ENCODE measurements around the gene CXXC1.

CXXC1 gene

DNA sequence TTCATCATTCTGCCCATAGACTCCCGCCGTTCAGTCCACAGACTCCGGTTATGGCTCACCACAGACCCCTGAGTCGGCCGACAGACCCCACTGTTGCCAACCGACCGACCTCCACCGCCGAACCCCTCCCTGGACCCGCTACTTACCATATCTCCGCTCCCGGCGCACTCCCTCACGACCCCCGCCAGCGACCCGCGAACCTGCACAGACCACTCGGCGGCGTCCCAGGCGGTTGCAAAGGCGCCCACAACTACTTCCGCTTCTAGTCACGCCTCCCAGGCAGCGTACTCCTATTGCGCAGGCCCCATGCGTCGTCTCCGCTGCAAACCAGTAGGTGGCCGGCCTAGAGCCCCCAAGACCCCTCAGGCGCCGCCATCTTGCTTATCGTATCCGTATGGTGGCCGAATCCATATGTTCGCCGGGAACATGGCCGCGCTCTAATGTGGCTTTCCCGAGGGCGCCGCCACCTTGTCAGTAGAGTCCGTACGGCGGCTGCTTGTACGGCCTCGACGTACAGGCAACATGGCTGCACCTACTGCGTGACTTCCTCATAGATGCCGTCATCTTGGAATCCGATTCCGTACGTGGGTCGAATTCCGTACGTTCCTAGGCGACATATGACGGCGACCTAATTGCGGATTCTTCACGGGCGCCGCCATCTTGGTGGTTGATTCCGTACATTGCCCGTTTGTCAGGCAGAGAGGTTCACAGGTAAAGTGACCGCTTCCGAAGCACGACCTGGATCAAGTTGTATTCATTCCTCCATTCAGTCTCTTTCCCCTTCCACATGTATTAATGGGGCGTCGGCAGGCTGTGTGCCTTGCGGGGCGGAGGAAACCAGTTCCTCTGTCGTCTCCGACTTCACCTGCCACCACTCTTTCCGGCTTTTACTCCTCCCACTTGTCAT lies at the start of gene CXXC1:
CXXC1 (minus strand) TSS at position 252 of the 907 bp plus-strand sequence; CDS start at position 149, 103 bp downstream.
- Histone ChIP-seq H3K9me3 (ENCODE audit: insufficient read depth, low read length) (no peaks in the 10 kb centered on the region), H3K9ac (ENCODE audit: insufficient read length, low read depth) (peak within 1 kb of the TSS; percentile 93), H3K27me3 (ENCODE audit: insufficient read depth, insufficient read length) (no peaks in the 10 kb centered on the region), H3K4me3 (ENCODE audit: insufficient read length, low read depth) (peak within 1 kb of the TSS; percentile 92), H3K4me1 (ENCODE audit: insufficient read depth, insufficient read length) (no peaks in the 10 kb centered on the region), H3K36me3 (ENCODE audit: insufficient read depth, insufficient read length, low read length) (peaks cover 37% of the 10 kb centered on the region)
- peak; percentile 94 for DNase-seq (ENCODE audit: low read depth, low spot score)
- TF ChIP-seq YY1 (IDR thresholded peaks at IDR 0.05; ENCODE audit: insufficient read depth, insufficient read length) = peak; percentile 100
- no peak for TF ChIP-seq SUZ12 (IDR thresholded peaks at IDR 0.05; ENCODE audit: extremely low read depth, insufficient read depth, insufficient read length)

DNA sequence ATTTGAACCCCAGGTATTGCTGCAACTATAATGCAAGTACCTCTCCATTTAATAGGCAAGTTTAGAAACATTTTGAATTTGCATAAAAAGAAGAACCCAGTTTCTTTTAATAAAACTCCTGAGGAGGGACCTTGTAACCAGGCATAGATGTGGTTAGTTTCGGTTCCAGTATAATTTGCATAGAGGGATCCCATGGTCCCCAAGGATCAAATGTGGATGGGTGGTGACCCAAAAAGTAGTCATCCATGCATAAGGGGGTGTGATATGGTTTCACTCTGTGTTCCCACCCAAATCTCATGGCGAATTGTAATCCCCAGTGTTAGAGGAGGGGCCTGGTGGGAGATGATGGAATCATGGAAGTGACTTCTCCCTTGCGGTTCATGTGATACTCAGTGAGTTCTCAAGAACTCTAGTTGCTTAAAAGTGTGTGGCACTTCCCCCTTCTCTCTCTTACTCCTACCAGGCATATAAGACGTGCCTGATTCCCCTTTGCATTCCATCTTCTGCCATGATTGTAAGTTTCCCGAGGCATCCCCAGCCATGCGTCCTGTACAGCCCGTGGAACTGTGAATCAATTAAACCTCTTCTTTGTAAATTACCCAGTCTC lies 47.2 kb upstream of the CXXC1 start:
- Histone ChIP-seq H3K27me3 (ENCODE audit: insufficient read depth, insufficient read length) (no peaks in the 10 kb centered on the region), H3K9me3 (ENCODE audit: insufficient read depth, low read length) (peaks cover 8% of the 10 kb centered on the region), H3K4me3 (ENCODE audit: insufficient read length, low read depth) (no peak overlapping the region), H3K4me1 (ENCODE audit: insufficient read depth, insufficient read length) (no peaks in the 10 kb centered on the region), H3K36me3 (ENCODE audit: insufficient read depth, insufficient read length, low read length) (no peaks in the 10 kb centered on the region), H3K9ac (ENCODE audit: insufficient read length, low read depth) (no peak overlapping the region)
- TF ChIP-seq ZNF274 (IDR thresholded peaks at IDR 0.05; ENCODE audit: low read depth, low read length) (no peak), YY1 (IDR thresholded peaks at IDR 0.05; ENCODE audit: insufficient read depth, insufficient read length) (no peak), SUZ12 (IDR thresholded peaks at IDR 0.05; ENCODE audit: extremely low read depth, insufficient read depth, insufficient read length) (no peak)
- DNase-seq (ENCODE audit: low read depth, low spot score) = no peak

DNA sequence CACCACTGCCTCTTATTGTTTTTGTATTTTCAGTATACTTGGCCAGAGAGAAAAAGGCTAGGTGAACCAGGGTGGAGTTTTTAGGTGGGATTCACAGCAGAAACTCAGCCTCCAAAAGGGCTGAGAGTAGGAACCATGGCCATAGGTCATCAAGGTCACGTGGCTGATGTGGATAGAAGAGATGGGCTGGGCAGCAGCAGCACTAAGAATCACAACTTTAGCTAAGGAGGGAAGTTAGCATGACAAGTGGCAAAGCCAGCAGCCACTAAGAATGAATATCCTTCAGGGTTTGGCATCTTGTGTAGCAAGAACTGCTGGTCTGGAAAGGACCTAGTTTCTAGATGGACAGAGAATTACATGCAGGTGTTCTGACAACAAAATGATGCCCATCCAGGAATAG lies 44.2 kb upstream of the CXXC1 start:
- Histone ChIP-seq H3K9me3 (ENCODE audit: insufficient read depth, low read length) (peaks cover 8% of the 10 kb centered on the region), H3K4me1 (ENCODE audit: insufficient read depth, insufficient read length) (no peaks in the 10 kb centered on the region), H3K9ac (ENCODE audit: insufficient read length, low read depth) (no peak overlapping the region), H3K27me3 (ENCODE audit: insufficient read depth, insufficient read length) (no peaks in the 10 kb centered on the region), H3K36me3 (ENCODE audit: insufficient read depth, insufficient read length, low read length) (no peaks in the 10 kb centered on the region), H3K4me3 (ENCODE audit: insufficient read length, low read depth) (no peak overlapping the region)
- TF ChIP-seq SUZ12 (IDR thresholded peaks at IDR 0.05; ENCODE audit: extremely low read depth, insufficient read depth, insufficient read length) (no peak), ZNF274 (IDR thresholded peaks at IDR 0.05; ENCODE audit: low read depth, low read length) (no peak), YY1 (IDR thresholded peaks at IDR 0.05; ENCODE audit: insufficient read depth, insufficient read length) (no peak)
- DNase-seq (ENCODE audit: low read depth, low spot score) = no peak

DNA sequence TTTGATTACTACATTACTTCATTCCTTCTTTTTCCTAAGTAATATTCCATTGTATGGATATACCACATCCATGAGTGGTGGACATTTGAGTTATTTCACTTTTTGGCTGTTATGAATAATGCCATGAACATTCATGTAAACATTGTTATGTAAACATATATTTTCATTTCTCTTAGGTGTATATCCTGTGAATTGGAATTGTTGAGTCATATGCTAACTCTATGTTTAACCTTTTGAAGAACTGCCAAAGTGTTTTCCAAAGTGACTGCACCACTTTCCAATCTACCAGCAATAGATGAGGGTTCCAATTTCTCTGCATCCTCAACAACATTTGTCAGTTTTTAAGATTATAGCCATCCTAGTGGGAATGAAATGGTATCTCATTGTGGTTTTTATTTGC lies 42.7 kb upstream of the CXXC1 start:
- no peak overlapping the region for H3K4me3 ChIP-seq (ENCODE audit: insufficient read length, low read depth)
- no peak overlapping the region for H3K9ac ChIP-seq (ENCODE audit: insufficient read length, low read depth)
- H3K27me3 ChIP-seq (ENCODE audit: insufficient read depth, insufficient read length) = no peaks in the 10 kb centered on the region
- no peak for DNase-seq (ENCODE audit: low read depth, low spot score)
- TF ChIP-seq YY1 (IDR thresholded peaks at IDR 0.05; ENCODE audit: insufficient read depth, insufficient read length) (no peak), ZNF274 (IDR thresholded peaks at IDR 0.05; ENCODE audit: low read depth, low read length) (no peak), SUZ12 (IDR thresholded peaks at IDR 0.05; ENCODE audit: extremely low read depth, insufficient read depth, insufficient read length) (no peak)
- H3K36me3 ChIP-seq (ENCODE audit: insufficient read depth, insufficient read length, low read length) = no peaks in the 10 kb centered on the region
- no peaks in the 10 kb centered on the region for H3K4me1 ChIP-seq (ENCODE audit: insufficient read depth, insufficient read length)
- H3K9me3 ChIP-seq (ENCODE audit: insufficient read depth, low read length) = peaks cover 8% of the 10 kb centered on the region

DNA sequence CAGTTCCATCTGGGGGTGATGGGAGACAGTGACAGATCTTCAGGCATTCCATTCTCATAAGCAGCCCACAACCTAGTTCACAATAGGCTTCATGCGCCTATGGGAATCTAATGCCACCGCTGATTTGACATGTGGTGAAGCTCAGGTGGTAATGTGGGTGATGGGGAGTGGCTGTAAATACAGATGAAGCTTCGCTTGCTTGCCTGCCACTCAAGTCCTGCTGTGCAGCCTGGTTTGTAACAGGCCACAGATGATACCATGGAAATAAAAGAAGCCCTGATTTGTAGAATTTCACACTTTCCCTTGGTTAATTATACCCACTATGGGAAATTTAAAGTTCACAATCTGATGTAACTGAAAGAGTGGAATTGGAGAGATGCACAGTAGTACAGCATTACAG lies 40.5 kb upstream of the CXXC1 start:
- H3K27me3 ChIP-seq (ENCODE audit: insufficient read depth, insufficient read length) = no peaks in the 10 kb centered on the region
- H3K4me3 ChIP-seq (ENCODE audit: insufficient read length, low read depth) = no peak overlapping the region
- no peak for DNase-seq (ENCODE audit: low read depth, low spot score)
- no peak overlapping the region for H3K9ac ChIP-seq (ENCODE audit: insufficient read length, low read depth)
- peaks cover 8% of the 10 kb centered on the region for H3K9me3 ChIP-seq (ENCODE audit: insufficient read depth, low read length)
- H3K4me1 ChIP-seq (ENCODE audit: insufficient read depth, insufficient read length) = no peaks in the 10 kb centered on the region
- no peak for TF ChIP-seq ZNF274 (IDR thresholded peaks at IDR 0.05; ENCODE audit: low read depth, low read length)
- no peaks in the 10 kb centered on the region for H3K36me3 ChIP-seq (ENCODE audit: insufficient read depth, insufficient read length, low read length)

DNA sequence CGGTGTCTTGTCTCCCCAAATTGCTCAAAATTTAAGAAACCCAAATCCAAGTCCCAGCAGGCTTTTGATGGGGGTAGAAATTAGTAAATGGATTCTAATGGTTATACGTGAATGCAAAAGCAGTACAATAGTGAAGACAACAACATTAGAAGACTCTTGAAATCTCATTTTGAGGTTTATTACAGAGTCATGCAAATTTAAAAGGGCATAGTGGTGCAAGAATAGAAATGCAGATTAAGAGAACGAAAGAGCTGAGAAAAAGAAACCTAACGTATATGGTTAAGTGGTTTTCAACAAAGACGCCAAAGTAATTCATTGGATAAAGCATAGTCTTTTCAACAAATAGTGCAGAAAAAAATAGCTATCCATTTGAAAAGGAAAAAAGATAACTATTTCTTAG lies 33.2 kb upstream of the CXXC1 start:
- TF ChIP-seq ZNF274 (IDR thresholded peaks at IDR 0.05; ENCODE audit: low read depth, low read length) (no peak), SUZ12 (IDR thresholded peaks at IDR 0.05; ENCODE audit: extremely low read depth, insufficient read depth, insufficient read length) (no peak), YY1 (IDR thresholded peaks at IDR 0.05; ENCODE audit: insufficient read depth, insufficient read length) (no peak)
- Histone ChIP-seq H3K4me3 (ENCODE audit: insufficient read length, low read depth) (no peak overlapping the region), H3K9ac (ENCODE audit: insufficient read length, low read depth) (no peak overlapping the region), H3K4me1 (ENCODE audit: insufficient read depth, insufficient read length) (no peaks in the 10 kb centered on the region), H3K9me3 (ENCODE audit: insufficient read depth, low read length) (no peaks in the 10 kb centered on the region), H3K27me3 (ENCODE audit: insufficient read depth, insufficient read length) (no peaks in the 10 kb centered on the region), H3K36me3 (ENCODE audit: insufficient read depth, insufficient read length, low read length) (no peaks in the 10 kb centered on the region)
- no peak for DNase-seq (ENCODE audit: low read depth, low spot score)

DNA sequence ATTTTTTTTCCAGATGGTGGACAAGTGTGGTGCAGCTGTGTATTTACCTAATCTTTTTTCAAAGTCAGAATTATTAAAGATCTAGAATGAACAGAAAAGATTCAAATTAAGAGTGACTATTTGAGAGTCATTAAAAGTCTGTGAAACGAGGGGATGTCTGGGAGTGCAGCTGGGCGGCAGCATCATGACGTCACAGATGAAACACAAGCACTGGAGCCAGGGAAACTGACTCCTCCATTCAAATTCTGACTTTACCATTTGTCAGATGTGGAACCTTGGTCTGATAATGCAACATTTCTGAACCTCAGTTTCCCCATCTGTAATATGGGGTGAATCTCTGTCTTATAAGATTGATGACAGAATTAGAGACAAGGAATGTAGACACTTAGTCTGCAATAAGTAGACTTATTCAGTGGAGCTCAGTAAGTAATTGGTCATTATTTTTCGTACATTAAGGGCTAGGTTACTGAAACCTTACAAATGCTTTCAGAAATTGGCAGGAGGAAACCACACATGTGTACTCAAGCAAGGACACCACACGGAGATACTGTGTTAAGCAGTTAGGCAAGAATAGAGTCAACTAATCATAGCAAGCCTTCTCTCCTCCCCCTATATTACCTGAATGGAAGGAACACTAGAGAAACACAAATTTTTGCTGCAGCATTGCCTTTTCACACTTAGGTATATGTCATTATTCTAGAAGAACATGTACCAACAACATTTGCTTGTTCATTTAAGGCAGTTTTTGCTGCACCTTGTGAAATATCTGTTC lies 27.8 kb upstream of the CXXC1 start:
- no peaks in the 10 kb centered on the region for H3K4me1 ChIP-seq (ENCODE audit: insufficient read depth, insufficient read length)
- DNase-seq (ENCODE audit: low read depth, low spot score) = no peak
- H3K9ac ChIP-seq (ENCODE audit: insufficient read length, low read depth) = no peak overlapping the region
- TF ChIP-seq YY1 (IDR thresholded peaks at IDR 0.05; ENCODE audit: insufficient read depth, insufficient read length) = no peak
- no peak for TF ChIP-seq SUZ12 (IDR thresholded peaks at IDR 0.05; ENCODE audit: extremely low read depth, insufficient read depth, insufficient read length)
- TF ChIP-seq ZNF274 (IDR thresholded peaks at IDR 0.05; ENCODE audit: low read depth, low read length) = no peak
- no peaks in the 10 kb centered on the region for H3K36me3 ChIP-seq (ENCODE audit: insufficient read depth, insufficient read length, low read length)
- no peaks in the 10 kb centered on the region for H3K27me3 ChIP-seq (ENCODE audit: insufficient read depth, insufficient read length)
- H3K9me3 ChIP-seq (ENCODE audit: insufficient read depth, low read length) = no peaks in the 10 kb centered on the region
- no peak overlapping the region for H3K4me3 ChIP-seq (ENCODE audit: insufficient read length, low read depth)

Measured in NT2/D1 (cell line).